Omental fat pad (tissue), 4 donors: ENCODE measurements around the gene SAAL1. TPM values are rescaled to one million over a fixed set of nuclear protein-coding genes. Genes with fewer than 3 reads are reported as not detected.

ENCODE experiments used
- ATAC-seq: fragments of 150-250 bp; one replicate; pipeline ENCODE4 v1.9.1; 2016; ENCODE audit warnings: mild to moderate bottlenecking, moderate library complexity; ENCODE audit not compliant: low FRiP score
- DNase-seq: peaks from one replicate; pipeline ENCODE4 v3.0.0-alpha.2; 2019; ENCODE audit warnings: low spot score
- CTCF ChIP-seq, 3 donors: fragments of 450-650 bp; IDR thresholded peaks; one replicate each; pipeline ENCODE4 v1.5.1; 2016 to 2017; ENCODE audit warnings: antibody characterized with exemption in 3 of 3, mild to moderate bottlenecking in 3 of 3, moderate library complexity in 2 of 3
- total RNA-seq, 4 donors: library from RNA; depleted of rRNA; stranded (reverse); fragments of >200 nt; gene quantifications; one replicate each; pipeline ENCODE4 v1.1.0, GENCODE V29; 2016

The SAAL1 gene
- total RNA-seq, 4 donors from 2014 or later = 6.6 to 13.2 (median 9.8) TPM

DNA sequence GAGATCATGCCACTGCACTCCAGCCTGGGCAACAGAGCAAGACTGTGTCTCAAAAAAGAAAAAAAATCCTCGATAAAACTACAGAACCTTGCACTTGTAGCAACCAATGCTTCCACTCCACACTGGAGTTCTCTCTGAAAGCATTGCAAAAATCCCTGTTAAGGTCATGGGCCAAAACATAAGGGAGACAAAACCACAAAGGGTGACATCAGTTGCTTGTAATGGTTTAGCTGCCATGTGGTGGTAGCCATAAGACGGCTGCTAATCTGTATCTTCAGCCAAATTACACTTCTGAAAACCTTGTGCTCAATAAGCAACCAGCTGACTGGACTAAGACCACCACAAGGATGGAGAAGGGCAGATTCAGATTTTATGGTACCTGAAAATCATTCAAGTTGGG lies 39.3 kb downstream of the SAAL1 start:
- no peak for DNase-seq
- no peak for ATAC-seq
- TF ChIP-seq CTCF (IDR thresholded peaks at IDR 0.05) = no peak

DNA sequence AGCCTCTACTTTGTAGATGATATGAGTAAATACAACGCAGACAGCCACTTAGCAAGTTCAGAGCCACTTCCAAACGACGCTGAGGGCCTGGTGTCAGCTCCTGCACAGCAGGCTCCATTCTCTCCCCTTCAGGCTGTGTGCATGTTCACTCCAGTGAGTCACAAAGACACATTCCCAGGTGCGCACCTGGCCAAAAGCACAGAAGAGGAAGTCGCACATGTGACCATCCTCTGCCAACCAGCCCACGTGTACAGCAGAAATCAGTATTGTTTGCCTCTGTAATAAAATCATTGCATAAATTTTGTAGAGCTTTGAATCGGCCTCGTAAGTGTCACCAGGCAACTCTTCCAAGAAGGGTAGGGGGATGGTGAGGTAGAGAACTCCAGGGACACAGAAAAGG lies 40.3 kb downstream of the SAAL1 start:
- DNase-seq (no peak), ATAC-seq (no peak)
- no peak for TF ChIP-seq CTCF (IDR thresholded peaks at IDR 0.05)

DNA sequence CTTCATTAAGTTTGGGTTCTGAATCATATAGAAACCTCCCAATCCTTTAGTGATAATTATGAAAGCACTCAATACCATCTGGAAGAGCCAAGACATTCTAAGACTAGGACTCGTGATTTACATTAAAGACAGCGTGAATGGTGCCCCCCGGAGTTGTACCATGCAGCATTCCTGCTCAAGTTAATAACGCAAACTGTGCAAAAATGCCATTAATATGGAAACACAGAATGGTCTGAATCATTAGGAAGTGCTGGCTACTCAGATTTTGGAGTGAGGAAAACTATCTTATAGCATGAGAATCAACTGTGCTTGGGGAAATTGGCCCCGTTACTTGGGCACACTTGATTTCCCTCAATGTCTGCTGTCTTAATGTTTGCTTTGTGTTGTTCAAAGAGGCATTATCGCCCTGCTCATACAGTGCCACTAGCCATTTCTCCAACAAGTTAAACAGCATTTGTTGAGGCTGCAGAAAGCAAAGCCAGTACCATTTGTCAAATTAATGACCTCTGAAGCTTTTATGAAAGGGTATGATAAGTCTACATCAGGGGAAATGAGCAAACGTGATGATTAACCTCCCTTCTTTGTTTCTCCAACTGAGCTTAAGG lies 41.3 kb downstream of the SAAL1 start:
- no peak for TF ChIP-seq CTCF (IDR thresholded peaks at IDR 0.05)
- DNase-seq (no peak), ATAC-seq (no peak)

DNA sequence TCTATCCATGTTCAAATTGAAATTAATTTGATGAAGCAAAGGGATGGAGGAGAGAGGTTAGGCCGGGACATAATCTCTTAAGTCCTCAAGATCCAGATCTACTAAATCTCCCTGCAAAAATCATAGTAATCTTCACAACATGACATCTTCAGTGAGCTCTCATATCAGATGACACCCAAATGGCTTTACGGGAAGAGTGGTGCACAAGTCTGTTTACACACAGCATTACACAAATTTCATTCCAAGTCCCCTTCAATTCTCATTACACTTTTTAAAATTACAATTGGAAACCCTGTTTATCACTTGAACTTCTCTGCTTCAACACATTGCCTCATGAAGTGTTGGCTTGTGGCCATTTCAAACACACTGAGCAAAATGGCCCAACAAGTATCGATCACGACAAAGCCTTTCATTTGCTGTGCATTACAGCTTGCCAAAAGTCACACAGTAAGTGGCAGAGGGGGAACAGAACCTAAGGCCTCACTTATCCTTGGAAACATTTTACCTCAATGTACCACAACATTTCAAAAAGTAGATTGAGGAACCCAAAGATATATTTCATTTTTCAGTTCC lies 41.9 kb downstream of the SAAL1 start:
- TF ChIP-seq CTCF (IDR thresholded peaks at IDR 0.05) = no peak
- ATAC-seq = no peak

GRCh38 chr11:18063125-18063524 lies 42.8 kb downstream of the SAAL1 start:
- ATAC-seq (no peak), DNase-seq (no peak)
- no peak for TF ChIP-seq CTCF (IDR thresholded peaks at IDR 0.05)

More for the DNA sequence above, 41.9 kb downstream of the SAAL1 start:
- no peak for DNase-seq

GRCh38 chr11:18061351-18061750 lies 44.5 kb downstream of the SAAL1 start:
- ATAC-seq (no peak), DNase-seq (no peak)
- TF ChIP-seq CTCF (IDR thresholded peaks at IDR 0.05) = no peak

GRCh38 chr11:18056561-18057181 lies 49.2 kb downstream of the SAAL1 start:
- no peak for TF ChIP-seq CTCF (IDR thresholded peaks at IDR 0.05)
- ATAC-seq (no peak), DNase-seq (no peak)
